Measurements from ENCODE around the gene CBFA2T3.

Gene CBFA2T3

DNA sequence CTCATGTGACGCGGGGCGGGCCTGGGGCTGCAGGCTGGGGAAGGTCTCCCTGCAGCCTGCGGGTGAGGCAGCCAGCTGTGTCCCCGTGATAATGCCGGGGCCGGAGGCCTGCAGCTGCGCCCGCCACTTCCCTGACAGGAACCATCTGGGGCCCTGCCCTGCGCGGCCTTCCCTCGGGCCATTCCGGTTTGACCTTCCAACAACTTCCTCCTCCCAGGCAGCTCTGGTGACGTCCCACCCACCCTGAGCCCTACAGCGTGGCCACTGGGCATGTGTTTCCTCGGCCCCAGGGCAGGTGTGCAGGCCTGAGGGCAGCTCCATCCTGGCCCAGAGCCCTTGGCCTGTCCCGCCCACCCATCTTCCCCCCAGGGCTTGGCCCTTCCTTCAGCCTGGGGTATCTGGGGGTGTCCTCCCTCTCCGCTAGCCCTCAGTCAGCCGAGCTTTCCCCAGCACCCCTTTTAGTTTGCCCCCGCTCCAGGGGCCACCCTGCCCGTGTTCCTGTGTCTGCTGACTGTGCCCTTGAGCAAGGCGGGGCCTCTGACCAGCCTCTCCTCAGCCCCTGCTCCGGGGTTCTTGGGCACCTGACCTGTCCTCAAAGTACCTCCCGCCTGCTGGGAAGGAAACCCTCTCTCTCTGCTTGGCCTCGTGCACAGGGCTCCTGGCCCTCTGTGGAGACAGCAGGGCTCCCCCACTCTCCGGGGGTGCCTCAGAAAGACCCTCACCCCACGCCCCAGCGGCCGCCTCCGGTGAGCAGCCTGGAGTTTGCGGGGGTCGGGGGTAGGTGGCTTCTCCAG, at the start of gene CBFA2T3:
Gene CBFA2T3 (minus strand): TSS at position 190 of the 794 bp plus-strand sequence. CDS start 400 bp downstream, outside the sequence.
- no peak within 1 kb of the TSS for H3K9ac ChIP-seq (ENCODE audit: low read length)
- no peaks in the 10 kb centered on the region for H3K36me3 ChIP-seq (ENCODE audit: insufficient read depth, low read length)
- no peaks in the 10 kb centered on the region for H3K4me1 ChIP-seq (ENCODE audit: insufficient read depth, low read length)
- H3K27ac ChIP-seq (ENCODE audit: low read depth, low read length), result no peak within 1 kb of the TSS
- peaks cover 0 to 32% of the 10 kb centered on the region in 2 donors for H3K27me3 ChIP-seq (ENCODE audit: control insufficient read depth in 1 of 2, insufficient read depth in 2 of 2, low read length in 2 of 2)
- H3K9me3 ChIP-seq (ENCODE audit: low read length), result no peaks in the 10 kb centered on the region
- H3K4me3 ChIP-seq (ENCODE audit: low read depth in 1 of 2, low read length in 2 of 2), result no peak within 1 kb of the TSS

DNA sequence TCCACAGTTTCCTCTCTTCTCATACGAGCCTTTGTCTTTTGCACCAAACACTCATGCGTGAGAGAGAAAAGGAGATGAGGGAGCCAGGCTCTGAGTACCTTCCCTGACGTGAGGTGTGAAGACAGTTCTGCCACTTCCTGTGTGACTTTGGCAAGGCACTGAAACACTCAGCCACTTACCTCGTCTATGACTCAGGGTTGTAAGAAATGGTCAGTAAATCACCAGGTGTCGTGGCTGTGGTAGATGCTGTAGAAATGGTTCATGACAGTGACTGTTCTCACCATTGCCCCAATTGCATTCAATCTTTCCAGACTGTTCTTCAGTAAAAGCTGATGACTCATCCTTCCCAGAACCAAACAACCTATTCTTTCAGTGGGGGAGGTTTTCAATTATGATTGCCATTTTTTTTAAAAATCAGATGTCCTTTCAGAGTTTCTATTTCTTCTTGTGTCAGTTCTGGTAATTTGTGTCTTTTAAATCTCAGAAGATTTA, 49.2 kb upstream of the CBFA2T3 start:
- Histone ChIP-seq H3K27ac (ENCODE audit: low read depth, low read length) (no peak overlapping the region), H3K9ac (ENCODE audit: low read length) (no peak overlapping the region), H3K4me1 (ENCODE audit: insufficient read depth, low read length) (no peaks in the 10 kb centered on the region), H3K36me3 (ENCODE audit: insufficient read depth, low read length) (no peaks in the 10 kb centered on the region), H3K4me3 (ENCODE audit: low read depth in 1 of 2, low read length in 2 of 2) (no peak overlapping the region), H3K9me3 (ENCODE audit: low read length) (no peaks in the 10 kb centered on the region), H3K27me3 (ENCODE audit: control insufficient read depth in 1 of 2, insufficient read depth in 2 of 2, low read length in 2 of 2) (peaks cover 0 to 26% of the 10 kb centered on the region in 2 donors)

DNA sequence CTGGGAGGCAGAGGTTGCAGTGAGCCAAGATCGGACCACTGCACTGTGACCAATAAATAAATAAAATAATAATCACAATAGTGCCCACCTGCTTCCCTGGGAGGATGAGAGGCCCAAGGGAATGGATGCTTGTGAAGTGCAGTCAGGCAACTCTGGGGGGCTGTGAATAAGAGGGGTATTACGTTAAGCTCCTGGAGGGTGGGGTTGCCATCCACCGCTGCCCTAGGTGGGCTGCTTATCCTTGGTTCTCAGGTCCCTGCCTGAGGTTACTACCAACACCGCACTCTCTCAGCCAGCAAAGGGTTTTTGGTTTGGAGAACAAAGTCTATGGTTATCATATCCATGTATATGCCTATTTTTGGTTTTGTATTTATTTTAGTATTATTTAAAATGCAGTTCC, 48.6 kb upstream of the CBFA2T3 start:
- Histone ChIP-seq H3K27ac (ENCODE audit: low read depth, low read length) (no peak overlapping the region), H3K4me1 (ENCODE audit: insufficient read depth, low read length) (no peaks in the 10 kb centered on the region), H3K9ac (ENCODE audit: low read length) (no peak overlapping the region), H3K27me3 (ENCODE audit: control insufficient read depth in 1 of 2, insufficient read depth in 2 of 2, low read length in 2 of 2) (peaks cover 0 to 27% of the 10 kb centered on the region in 2 donors), H3K4me3 (ENCODE audit: low read depth in 1 of 2, low read length in 2 of 2) (no peak overlapping the region), H3K9me3 (ENCODE audit: low read length) (no peaks in the 10 kb centered on the region), H3K36me3 (ENCODE audit: insufficient read depth, low read length) (no peaks in the 10 kb centered on the region)

DNA sequence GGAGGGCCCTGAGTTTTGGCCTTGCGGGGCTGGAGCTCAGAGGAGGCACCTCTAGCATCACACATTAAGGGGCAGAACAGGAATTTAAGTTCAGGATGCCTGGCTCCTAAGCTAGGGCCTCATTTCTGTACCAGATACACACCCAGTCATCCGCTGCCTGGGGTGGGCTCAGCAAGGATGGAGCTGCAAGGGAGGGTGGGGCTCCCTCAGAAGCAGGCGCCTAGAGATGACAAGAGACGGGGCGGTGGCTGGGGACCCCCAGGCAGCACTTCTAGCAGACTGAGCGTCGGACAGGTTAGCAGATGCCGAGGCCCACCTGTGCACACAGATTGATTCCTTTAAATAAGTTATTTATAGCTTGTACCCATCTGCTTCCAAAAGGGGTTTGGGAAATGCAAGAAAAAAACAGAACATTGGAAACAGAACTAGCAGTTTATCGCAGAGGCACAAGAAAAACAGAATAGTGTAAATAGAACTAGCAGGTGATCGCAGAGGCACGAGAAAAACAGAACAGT, 47.6 kb upstream of the CBFA2T3 start:
- H3K4me3 ChIP-seq (ENCODE audit: low read depth in 1 of 2, low read length in 2 of 2), result no peak overlapping the region
- H3K27ac ChIP-seq (ENCODE audit: low read depth, low read length), result no peak overlapping the region
- H3K4me1 ChIP-seq (ENCODE audit: insufficient read depth, low read length), result no peaks in the 10 kb centered on the region
- H3K27me3 ChIP-seq (ENCODE audit: control insufficient read depth in 1 of 2, insufficient read depth in 2 of 2, low read length in 2 of 2), result peaks cover 0 to 30% of the 10 kb centered on the region in 2 donors
- no peaks in the 10 kb centered on the region for H3K36me3 ChIP-seq (ENCODE audit: insufficient read depth, low read length)
- no peaks in the 10 kb centered on the region for H3K9me3 ChIP-seq (ENCODE audit: low read length)
- H3K9ac ChIP-seq (ENCODE audit: low read length), result no peak overlapping the region

DNA sequence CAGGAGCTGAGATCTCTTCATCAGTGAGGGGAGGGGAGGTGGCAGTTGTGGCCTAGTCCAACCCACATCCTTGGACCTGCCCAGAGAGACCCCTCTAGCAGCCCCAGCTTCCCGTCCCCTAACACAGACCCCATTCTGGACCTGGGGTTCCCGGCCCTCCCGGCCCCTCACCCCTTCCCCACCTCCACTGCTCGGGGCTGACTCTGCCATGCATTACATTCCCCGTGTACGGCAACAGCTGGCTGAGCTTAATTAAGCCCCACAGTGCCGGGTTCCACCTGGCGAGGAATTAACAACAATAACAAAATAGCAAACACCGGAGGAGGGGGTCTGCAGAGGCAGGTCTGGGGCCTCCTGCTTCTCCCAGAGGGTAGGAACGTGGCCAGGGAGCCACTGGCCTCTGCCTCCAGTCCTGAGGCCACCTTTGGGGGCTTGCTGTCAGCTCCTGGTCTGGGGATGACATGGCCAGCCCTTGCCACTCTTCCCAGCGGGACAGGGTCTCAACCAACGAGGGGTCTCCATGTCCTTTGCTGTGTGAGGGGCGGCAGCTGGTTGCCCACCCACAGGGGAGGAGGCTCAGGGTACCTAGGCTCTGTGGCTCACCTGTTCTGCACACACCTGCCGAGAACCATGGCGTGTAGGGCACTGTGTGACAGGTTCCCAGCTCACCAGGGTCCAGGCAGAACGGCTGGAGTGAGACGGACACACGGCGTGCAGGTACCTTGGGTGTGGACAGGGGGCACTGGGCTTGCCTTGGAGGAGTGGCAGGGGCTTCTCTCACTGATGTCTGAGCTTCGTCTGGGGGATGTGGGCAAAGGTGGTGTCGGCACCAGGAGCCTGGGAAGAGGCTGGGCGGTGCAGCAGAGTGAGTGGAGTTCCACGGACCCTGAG, 46.9 kb upstream of the CBFA2T3 start:
- Histone ChIP-seq H3K27ac (ENCODE audit: low read depth, low read length) (no peak overlapping the region), H3K9ac (ENCODE audit: low read length) (no peak overlapping the region)

DNA sequence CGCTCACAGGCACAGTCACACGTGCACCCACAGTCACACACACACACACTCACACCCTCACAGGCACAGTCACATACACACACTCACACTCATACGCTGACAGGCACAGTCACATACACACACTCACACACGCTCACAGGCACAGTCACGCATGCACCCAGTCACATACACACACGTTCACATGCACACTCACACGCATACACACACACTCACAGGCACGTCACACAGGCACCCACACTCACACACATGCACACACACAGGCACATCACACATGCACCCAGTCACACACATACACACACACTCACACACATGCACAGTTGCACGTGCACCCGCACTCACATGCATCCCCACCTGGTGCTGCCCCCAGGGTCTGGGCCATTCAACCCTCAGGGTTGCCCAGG, 46.1 kb upstream of the CBFA2T3 start:
- Histone ChIP-seq H3K4me1 (ENCODE audit: insufficient read depth, low read length) (no peaks in the 10 kb centered on the region), H3K27ac (ENCODE audit: low read depth, low read length) (no peak overlapping the region), H3K9ac (ENCODE audit: low read length) (no peak overlapping the region), H3K27me3 (ENCODE audit: control insufficient read depth in 1 of 2, insufficient read depth in 2 of 2, low read length in 2 of 2) (peaks cover 0 to 32% of the 10 kb centered on the region in 2 donors), H3K36me3 (ENCODE audit: insufficient read depth, low read length) (no peaks in the 10 kb centered on the region), H3K9me3 (ENCODE audit: low read length) (no peaks in the 10 kb centered on the region), H3K4me3 (ENCODE audit: low read depth in 1 of 2, low read length in 2 of 2) (no peak overlapping the region)

More for the DNA sequence above, 46.9 kb upstream of the CBFA2T3 start:
- Histone ChIP-seq H3K4me3 (ENCODE audit: low read depth in 1 of 2, low read length in 2 of 2) (no peak overlapping the region), H3K27me3 (ENCODE audit: control insufficient read depth in 1 of 2, insufficient read depth in 2 of 2, low read length in 2 of 2) (peaks cover 0 to 32% of the 10 kb centered on the region in 2 donors), H3K9me3 (ENCODE audit: low read length) (no peaks in the 10 kb centered on the region), H3K36me3 (ENCODE audit: insufficient read depth, low read length) (no peaks in the 10 kb centered on the region), H3K4me1 (ENCODE audit: insufficient read depth, low read length) (no peaks in the 10 kb centered on the region)

DNA sequence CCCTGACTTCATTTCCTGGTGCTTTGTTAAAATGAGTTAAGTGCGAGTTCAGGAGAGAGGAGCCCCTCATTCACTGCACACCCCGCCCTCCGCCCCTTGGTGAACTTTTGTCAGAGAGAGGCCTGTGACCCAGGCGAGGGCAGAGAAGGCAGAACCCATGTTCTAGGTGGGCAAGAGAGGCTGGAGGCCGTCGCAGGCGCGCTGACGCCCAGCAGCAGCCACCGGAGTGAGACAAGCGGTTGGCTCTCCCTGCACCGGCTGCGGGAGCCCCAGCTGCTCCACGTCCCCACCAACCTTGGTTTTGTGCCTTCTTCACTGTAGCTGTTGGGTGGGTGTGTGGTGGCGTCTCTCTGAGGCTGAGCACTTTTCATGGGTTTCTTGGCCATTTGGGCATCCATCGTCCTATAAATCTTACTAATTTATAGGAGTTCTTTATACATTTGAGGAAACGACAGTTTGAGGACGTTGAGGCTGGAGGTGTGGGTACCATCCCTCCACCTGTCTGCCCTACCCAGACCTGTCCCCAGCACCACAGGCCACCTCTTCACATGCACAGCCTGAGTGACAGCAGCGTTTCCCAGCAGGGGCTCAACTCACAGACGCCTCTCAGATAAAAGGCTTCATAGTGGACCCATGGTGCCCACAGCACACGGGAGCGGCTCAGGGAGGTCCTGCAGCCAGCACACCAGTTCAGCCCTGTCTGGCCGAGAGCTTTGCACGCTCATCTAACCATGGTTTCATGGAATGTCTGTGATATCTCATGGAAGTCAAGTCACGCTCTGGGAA, 45.2 kb upstream of the CBFA2T3 start:
- Histone ChIP-seq H3K27me3 (ENCODE audit: control insufficient read depth in 1 of 2, insufficient read depth in 2 of 2, low read length in 2 of 2) (peaks cover 0 to 36% of the 10 kb centered on the region in 2 donors), H3K36me3 (ENCODE audit: insufficient read depth, low read length) (no peaks in the 10 kb centered on the region), H3K9ac (ENCODE audit: low read length) (no peak overlapping the region), H3K4me1 (ENCODE audit: insufficient read depth, low read length) (no peaks in the 10 kb centered on the region), H3K9me3 (ENCODE audit: low read length) (no peaks in the 10 kb centered on the region), H3K27ac (ENCODE audit: low read depth, low read length) (no peak overlapping the region), H3K4me3 (ENCODE audit: low read depth in 1 of 2, low read length in 2 of 2) (no peak overlapping the region)

DNA sequence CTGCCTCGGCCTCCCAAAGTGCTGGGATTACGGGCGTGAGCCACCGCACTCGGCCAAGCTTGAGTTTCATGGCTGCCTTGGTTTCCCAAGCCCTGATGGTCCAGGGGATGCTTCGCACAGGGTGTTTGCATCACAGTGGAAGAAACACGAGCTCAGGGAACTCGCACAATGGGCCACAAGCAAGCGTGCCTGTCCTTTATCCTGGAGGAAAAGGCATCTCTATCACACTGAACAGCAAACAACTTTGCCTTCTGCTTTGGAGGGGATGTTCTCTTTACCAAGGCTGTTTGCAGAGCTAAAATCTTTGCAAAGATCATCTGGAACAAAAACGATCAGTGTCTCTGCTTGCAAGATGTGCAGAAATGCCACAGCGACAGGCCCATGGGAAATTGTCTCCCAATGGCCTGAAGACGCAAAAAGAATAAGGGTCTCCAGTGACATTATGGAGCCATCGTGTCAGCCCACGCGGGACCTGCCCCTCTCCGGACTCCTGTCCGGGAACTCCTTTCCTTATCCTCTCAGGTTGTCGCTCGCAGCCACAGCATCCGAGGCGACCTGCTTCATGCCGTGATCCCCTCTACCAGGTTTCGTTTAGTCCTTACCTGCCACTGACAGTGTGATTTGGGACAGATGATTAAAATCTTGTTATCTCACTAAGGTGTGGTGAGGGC, 44.1 kb upstream of the CBFA2T3 start:
- H3K9me3 ChIP-seq (ENCODE audit: low read length), result no peaks in the 10 kb centered on the region
- no peaks in the 10 kb centered on the region for H3K4me1 ChIP-seq (ENCODE audit: insufficient read depth, low read length)
- H3K27ac ChIP-seq (ENCODE audit: low read depth, low read length), result no peak overlapping the region
- H3K4me3 ChIP-seq (ENCODE audit: low read depth in 1 of 2, low read length in 2 of 2), result no peak overlapping the region
- peaks cover 0 to 36% of the 10 kb centered on the region in 2 donors for H3K27me3 ChIP-seq (ENCODE audit: control insufficient read depth in 1 of 2, insufficient read depth in 2 of 2, low read length in 2 of 2)
- no peaks in the 10 kb centered on the region for H3K36me3 ChIP-seq (ENCODE audit: insufficient read depth, low read length)
- no peak overlapping the region for H3K9ac ChIP-seq (ENCODE audit: low read length)

DNA sequence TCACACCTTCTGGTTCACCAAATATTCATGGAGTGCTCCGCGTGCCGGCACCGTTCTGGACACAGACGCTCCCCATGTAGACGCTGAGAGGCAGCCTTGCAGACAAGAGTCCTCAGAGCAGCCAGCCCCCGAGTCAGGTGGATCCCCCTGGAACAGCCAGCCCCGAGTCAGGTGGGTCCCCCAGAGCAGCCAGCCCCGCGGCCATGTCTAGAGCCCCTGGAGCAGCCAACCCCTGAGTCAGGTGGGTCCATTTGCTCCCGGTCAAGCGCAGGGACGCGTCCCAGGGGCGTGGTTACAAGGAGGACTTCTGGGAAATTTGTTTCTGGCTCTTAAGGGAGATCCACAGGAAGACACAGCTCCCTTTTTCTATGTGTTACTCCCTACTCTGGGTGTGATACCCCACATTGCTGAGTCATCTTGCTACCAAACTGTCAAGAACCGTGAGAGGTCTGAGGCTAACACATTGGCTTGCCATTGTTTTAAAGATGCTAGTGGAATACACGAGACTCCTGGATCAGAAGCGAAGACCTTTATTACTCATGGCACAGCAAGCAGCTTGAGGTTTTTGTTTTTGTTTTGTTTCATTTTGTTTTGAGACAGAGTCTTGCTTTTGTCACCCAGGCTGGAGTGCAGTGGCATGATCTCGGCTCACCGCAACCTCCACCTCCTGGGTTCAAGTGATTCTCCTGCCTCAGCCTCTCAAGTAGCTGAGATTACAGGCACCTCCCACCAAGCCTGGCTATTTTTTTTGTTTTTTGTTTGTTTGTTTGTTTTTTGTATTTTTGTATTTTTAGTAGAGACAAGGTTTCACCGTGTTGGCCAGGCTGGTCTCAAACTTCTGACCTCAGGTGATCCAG, 43.3 kb upstream of the CBFA2T3 start:
- Histone ChIP-seq H3K4me3 (ENCODE audit: low read depth in 1 of 2, low read length in 2 of 2) (no peak overlapping the region), H3K27me3 (ENCODE audit: control insufficient read depth in 1 of 2, insufficient read depth in 2 of 2, low read length in 2 of 2) (peaks cover 0 to 40% of the 10 kb centered on the region in 2 donors), H3K4me1 (ENCODE audit: insufficient read depth, low read length) (no peaks in the 10 kb centered on the region), H3K9ac (ENCODE audit: low read length) (no peak overlapping the region), H3K36me3 (ENCODE audit: insufficient read depth, low read length) (no peaks in the 10 kb centered on the region), H3K27ac (ENCODE audit: low read depth, low read length) (no peak overlapping the region), H3K9me3 (ENCODE audit: low read length) (no peaks in the 10 kb centered on the region)

DNA sequence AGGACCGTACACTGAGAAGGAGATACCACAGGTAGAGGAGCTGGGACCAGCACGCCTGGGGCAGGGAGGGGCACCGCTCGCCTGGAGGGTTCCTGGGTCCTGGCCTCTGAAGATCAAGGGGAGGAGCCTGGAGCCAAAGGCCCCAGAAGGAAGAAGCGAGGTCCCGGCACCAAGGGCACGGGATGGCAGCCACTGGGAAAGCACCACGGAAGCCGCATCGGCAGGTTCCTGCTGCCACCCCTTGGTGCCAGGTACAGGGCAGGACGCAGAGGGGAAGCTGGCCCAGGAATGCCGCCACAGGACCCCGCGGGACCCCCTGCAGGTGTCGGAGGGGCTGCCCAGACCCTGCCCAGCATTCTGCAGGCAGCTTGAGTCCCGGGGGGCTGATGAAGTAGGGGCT, 42.5 kb upstream of the CBFA2T3 start:
- Histone ChIP-seq H3K4me1 (ENCODE audit: insufficient read depth, low read length) (no peaks in the 10 kb centered on the region), H3K9ac (ENCODE audit: low read length) (no peak overlapping the region), H3K27me3 (ENCODE audit: control insufficient read depth in 1 of 2, insufficient read depth in 2 of 2, low read length in 2 of 2) (peaks cover 0 to 34% of the 10 kb centered on the region in 2 donors), H3K36me3 (ENCODE audit: insufficient read depth, low read length) (no peaks in the 10 kb centered on the region), H3K27ac (ENCODE audit: low read depth, low read length) (no peak overlapping the region), H3K9me3 (ENCODE audit: low read length) (no peaks in the 10 kb centered on the region), H3K4me3 (ENCODE audit: low read depth in 1 of 2, low read length in 2 of 2) (no peak overlapping the region)
